ENCODE results near the gene ANKRD29.

ANKRD29 gene

GRCh38 chr18:23608211-23608610 lies 54.5 kb downstream of the ANKRD29 start:
- H3K4me2 ChIP-seq (ENCODE audit: low read depth, low read length, poor library complexity, severe bottlenecking) = no peak overlapping the region
- no peaks in the 10 kb centered on the region for H3K79me2 ChIP-seq (ENCODE audit: insufficient read depth, low read length)
- H3K27me3 ChIP-seq (ENCODE audit: insufficient read depth, low read length, poor library complexity, severe bottlenecking) = no peaks in the 10 kb centered on the region
- H3K9me3 ChIP-seq (ENCODE audit: insufficient read depth, low read depth, low read length) = no peaks in the 10 kb centered on the region
- no peaks in the 10 kb centered on the region for H3K36me3 ChIP-seq (ENCODE audit: insufficient read depth, low read length)
- no peak overlapping the region for H3K9ac ChIP-seq (ENCODE audit: low read depth, low read length, poor library complexity, severe bottlenecking)
- no peak overlapping the region for H2AFZ ChIP-seq (ENCODE audit: low read length)
- no peaks in the 10 kb centered on the region for H3K9me2 ChIP-seq (replicated peaks; ENCODE audit: low read depth, low read length)
- no peak for TF ChIP-seq EZH2phosphoT487 (IDR thresholded peaks at IDR 0.05; ENCODE audit: borderline replicate concordance)
- TF ChIP-seq, protein P1, sequence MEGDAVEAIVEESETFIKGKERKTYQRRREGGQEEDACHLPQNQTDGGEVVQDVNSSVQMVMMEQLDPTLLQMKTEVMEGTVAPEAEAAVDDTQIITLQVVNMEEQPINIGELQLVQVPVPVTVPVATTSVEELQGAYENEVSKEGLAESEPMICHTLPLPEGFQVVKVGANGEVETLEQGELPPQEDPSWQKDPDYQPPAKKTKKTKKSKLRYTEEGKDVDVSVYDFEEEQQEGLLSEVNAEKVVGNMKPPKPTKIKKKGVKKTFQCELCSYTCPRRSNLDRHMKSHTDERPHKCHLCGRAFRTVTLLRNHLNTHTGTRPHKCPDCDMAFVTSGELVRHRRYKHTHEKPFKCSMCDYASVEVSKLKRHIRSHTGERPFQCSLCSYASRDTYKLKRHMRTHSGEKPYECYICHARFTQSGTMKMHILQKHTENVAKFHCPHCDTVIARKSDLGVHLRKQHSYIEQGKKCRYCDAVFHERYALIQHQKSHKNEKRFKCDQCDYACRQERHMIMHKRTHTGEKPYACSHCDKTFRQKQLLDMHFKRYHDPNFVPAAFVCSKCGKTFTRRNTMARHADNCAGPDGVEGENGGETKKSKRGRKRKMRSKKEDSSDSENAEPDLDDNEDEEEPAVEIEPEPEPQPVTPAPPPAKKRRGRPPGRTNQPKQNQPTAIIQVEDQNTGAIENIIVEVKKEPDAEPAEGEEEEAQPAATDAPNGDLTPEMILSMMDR (conservative IDR thresholded peaks at IDR 0.05; ENCODE audit: low read length) = no peak
- no peaks in the 10 kb centered on the region for H3F3A ChIP-seq (ENCODE audit: low read depth)
- H3K4me1 ChIP-seq (ENCODE audit: insufficient read depth, low read length, poor library complexity, severe bottlenecking) = peaks cover 3% of the 10 kb centered on the region
- H3K4me3 ChIP-seq (ENCODE audit: low read length, poor library complexity, severe bottlenecking) = no peak overlapping the region
- H4K20me1 ChIP-seq (ENCODE audit: insufficient read depth, low read length, poor library complexity, severe bottlenecking) = no peaks in the 10 kb centered on the region

- Histone ChIP-seq H4K20me1 (ENCODE audit: insufficient read depth, low read length, poor library complexity, severe bottlenecking) (no peaks in the 10 kb centered on the region), H2AFZ (ENCODE audit: low read length) (peak overlapping the region; percentile 61; the same call in 1 of the 2 replicates), H3K27me3 (ENCODE audit: insufficient read depth, low read length, poor library complexity, severe bottlenecking) (no peaks in the 10 kb centered on the region), H3K4me2 (ENCODE audit: low read depth, low read length, poor library complexity, severe bottlenecking) (no peak overlapping the region), H3K36me3 (ENCODE audit: insufficient read depth, low read length) (no peaks in the 10 kb centered on the region), H3K9me2 (replicated peaks; ENCODE audit: low read depth, low read length) (no peaks in the 10 kb centered on the region), H3K79me2 (ENCODE audit: insufficient read depth, low read length) (no peaks in the 10 kb centered on the region), H3K9me3 (ENCODE audit: insufficient read depth, low read depth, low read length) (no peaks in the 10 kb centered on the region), H3K9ac (ENCODE audit: low read depth, low read length, poor library complexity, severe bottlenecking) (no peak overlapping the region), H3K4me3 (ENCODE audit: low read length, poor library complexity, severe bottlenecking) (no peak overlapping the region), H3K4me1 (ENCODE audit: insufficient read depth, low read length, poor library complexity, severe bottlenecking) (peaks cover 3% of the 10 kb centered on the region), H3F3A (ENCODE audit: low read depth) (no peaks in the 10 kb centered on the region)
- TF ChIP-seq, protein P1 (conservative IDR thresholded peaks at IDR 0.05; ENCODE audit: low read length) = no peak
- TF ChIP-seq EZH2phosphoT487 (IDR thresholded peaks at IDR 0.05; ENCODE audit: borderline replicate concordance) = no peak
These were observed 56.8 kb downstream of the ANKRD29 start for GRCh38 chr18:23605941-23606340.

DNA sequence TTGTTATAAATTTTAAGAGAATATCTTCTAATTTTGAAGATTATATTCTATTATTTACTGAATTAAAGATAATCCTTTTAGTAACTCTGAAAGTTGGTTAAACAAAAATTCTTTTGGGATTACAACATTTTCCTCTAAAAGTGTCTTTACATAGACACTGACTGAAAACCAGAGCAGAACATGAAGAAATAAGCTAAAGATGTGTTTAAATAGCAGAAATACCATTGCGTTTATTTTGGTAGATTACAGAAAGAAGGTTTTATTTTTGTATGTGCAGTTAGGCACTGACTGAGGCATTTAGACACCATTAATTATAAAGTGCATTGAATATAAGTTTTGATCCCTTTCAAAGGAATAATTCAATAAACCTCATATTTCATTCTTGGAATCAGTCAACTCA lies 62.9 kb downstream of the ANKRD29 start:
- no peaks in the 10 kb centered on the region for H3K4me1 ChIP-seq (ENCODE audit: insufficient read depth, low read length, poor library complexity, severe bottlenecking)
- no peak overlapping the region for H3K9ac ChIP-seq (ENCODE audit: low read depth, low read length, poor library complexity, severe bottlenecking)
- H3K4me3 ChIP-seq (ENCODE audit: low read length, poor library complexity, severe bottlenecking) = no peak overlapping the region
- no peaks in the 10 kb centered on the region for H4K20me1 ChIP-seq (ENCODE audit: insufficient read depth, low read length, poor library complexity, severe bottlenecking)
- H3K36me3 ChIP-seq (ENCODE audit: insufficient read depth, low read length) = no peaks in the 10 kb centered on the region
- no peaks in the 10 kb centered on the region for H3K9me3 ChIP-seq (ENCODE audit: insufficient read depth, low read depth, low read length)
- H3K9me2 ChIP-seq (replicated peaks; ENCODE audit: low read depth, low read length) = no peaks in the 10 kb centered on the region
- H3K27me3 ChIP-seq (ENCODE audit: insufficient read depth, low read length, poor library complexity, severe bottlenecking) = no peaks in the 10 kb centered on the region
- no peaks in the 10 kb centered on the region for H3F3A ChIP-seq (ENCODE audit: low read depth)
- no peaks in the 10 kb centered on the region for H3K79me2 ChIP-seq (ENCODE audit: insufficient read depth, low read length)
- TF ChIP-seq EZH2phosphoT487 (IDR thresholded peaks at IDR 0.05; ENCODE audit: borderline replicate concordance) = no peak
- TF ChIP-seq, protein P1 (conservative IDR thresholded peaks at IDR 0.05; ENCODE audit: low read length) = no peak
- no peak overlapping the region for H3K4me2 ChIP-seq (ENCODE audit: low read depth, low read length, poor library complexity, severe bottlenecking)
- no peak overlapping the region for H2AFZ ChIP-seq (ENCODE audit: low read length)

Measured in Loucy (cell line).